Stimulated activated CD4-positive, alpha-beta T cell treated with anti-CD3 and anti-CD28 coated beads, Interleukin-12 subunit alpha, Interleukin-12 subunit beta, amount 100 ng/mL, for 48 hours (primary cell): ENCODE measurements around the gene CPT1A.

Experiments used
- DNase-seq, 3 donors: peaks; one replicate each; pipeline ENCODE4 v3.0.0-alpha.2; 2020; ENCODE audit warnings: low read depth in 2 of 3, low spot score in 1 of 3

CPT1A gene

GRCh38 chr11:68804786-68805185, 36.9 kb downstream of the CPT1A start:
- no peak for DNase-seq

- no peak for DNase-seq
Observed at GRCh38 chr11:68803766-68804165, 38.0 kb downstream of the CPT1A start.

GRCh38 chr11:68798221-68798813, 43.4 kb downstream of the CPT1A start:
- peak; percentile 8 to 34 (median 31) for DNase-seq

GRCh38 chr11:68796801-68797200, 44.9 kb downstream of the CPT1A start:
- DNase-seq = no peak

- no peak for DNase-seq
Observed at GRCh38 chr11:68792400-68792966, 49.2 kb downstream of the CPT1A start.

- DNase-seq = no peak
Observed at GRCh38 chr11:68784653-68785052, 57.1 kb downstream of the CPT1A start.

- no peak for DNase-seq
Observed at GRCh38 chr11:68783216-68783821, 58.4 kb downstream of the CPT1A start.

- no peak for DNase-seq
Observed at GRCh38 chr11:68782711-68783110, 59.0 kb downstream of the CPT1A start.

- DNase-seq = no peak
Observed at GRCh38 chr11:68780829-68781228, 60.9 kb downstream of the CPT1A start.

GRCh38 chr11:68778205-68778604, 63.5 kb downstream of the CPT1A start:
- DNase-seq = no peak

GRCh38 chr11:68776442-68777235, 65.1 kb downstream of the CPT1A start:
- no peak for DNase-seq

GRCh38 chr11:68775951-68776388, 65.7 kb downstream of the CPT1A start:
- no peak for DNase-seq

GRCh38 chr11:68774194-68774585, 67.5 kb downstream of the CPT1A start:
- no peak for DNase-seq

- no peak for DNase-seq
Observed at GRCh38 chr11:68773521-68774193, 68.1 kb downstream of the CPT1A start.

- DNase-seq = no peak
Observed at GRCh38 chr11:68772936-68773335, 68.8 kb downstream of the CPT1A start.

- DNase-seq = no peak
Observed at GRCh38 chr11:68770781-68771180, 70.9 kb downstream of the CPT1A start.

- no peak for DNase-seq
Observed at GRCh38 chr11:68767672-68768071, 74.0 kb downstream of the CPT1A start.

- DNase-seq = no peak
Observed at GRCh38 chr11:68766786-68767185, 74.9 kb downstream of the CPT1A start.

GRCh38 chr11:68764746-68765145, 77.0 kb downstream of the CPT1A start:
- no peak for DNase-seq

- DNase-seq = no peak
Observed at GRCh38 chr11:68763926-68764657, 77.6 kb downstream of the CPT1A start.
